Stomach smooth muscle (tissue), 2 donors: Measurements from ENCODE around the gene CAPZA1.

Source experiments
- H3K27ac ChIP-seq: one replicate; pipeline ENCODE4 v1.7.0; 2013; ENCODE audit warnings: mild to moderate bottlenecking, low read length, inconsistent platforms
- H3K27me3 ChIP-seq, 2 donors: one replicate each; pipeline ENCODE4 v1.7.0; 2013; ENCODE audit warnings: low read length in 2 of 2; ENCODE audit not compliant: insufficient read depth in 2 of 2, control insufficient read depth in 1 of 2
- H3K36me3 ChIP-seq, 2 donors: one replicate each; pipeline ENCODE4 v1.7.0; 2013; ENCODE audit warnings: low read length in 2 of 2; ENCODE audit not compliant: control insufficient read depth in 2 of 2, insufficient read depth in 2 of 2
- H3K4me1 ChIP-seq: one replicate; pipeline ENCODE4 v1.7.0; 2013; ENCODE audit warnings: low read length; ENCODE audit not compliant: control insufficient read depth, insufficient read depth
- H3K4me3 ChIP-seq, 2 donors: one replicate each; pipeline ENCODE4 v1.7.0; 2013; ENCODE audit warnings: low read length in 2 of 2
- H3K9ac ChIP-seq, 2 donors: one replicate each; pipeline ENCODE4 v1.7.0; 2013; ENCODE audit warnings: low read length in 2 of 2, mild to moderate bottlenecking in 1 of 2
- H3K9me3 ChIP-seq, 2 donors: one replicate each; pipeline ENCODE4 v1.7.0; 2013; ENCODE audit warnings: low read length in 2 of 2; ENCODE audit not compliant: control insufficient read depth in 2 of 2
- donor health status: healthy.
- donor health status: Pancreatic carcinoma.

Gene CAPZA1

GRCh38 chr1:112677501-112677900 lies 57.9 kb downstream of the CAPZA1 start:
- Histone ChIP-seq H3K36me3 (no peaks in the 10 kb centered on the region), H3K4me3 (no peak overlapping the region), H3K27me3 (no peaks in the 10 kb centered on the region), H3K27ac (no peak overlapping the region), H3K9ac (no peak overlapping the region), H3K9me3 (no peaks in the 10 kb centered on the region), H3K4me1 (peaks cover 15% of the 10 kb centered on the region)

- H3K4me1 ChIP-seq, result peaks cover 11% of the 10 kb centered on the region
- H3K27ac ChIP-seq, result no peak overlapping the region
- no peaks in the 10 kb centered on the region for H3K27me3 ChIP-seq
- no peak overlapping the region for H3K4me3 ChIP-seq
- H3K36me3 ChIP-seq, result no peaks in the 10 kb centered on the region
- no peak overlapping the region for H3K9ac ChIP-seq
- no peaks in the 10 kb centered on the region for H3K9me3 ChIP-seq
Measured at GRCh38 chr1:112678605-112679004, 59.0 kb downstream of the CAPZA1 start.

- Histone ChIP-seq H3K27me3 (no peaks in the 10 kb centered on the region), H3K4me1 (no peaks in the 10 kb centered on the region), H3K4me3 (no peak overlapping the region), H3K36me3 (peaks cover 13 to 16% of the 10 kb centered on the region in 2 donors), H3K9ac (no peak overlapping the region), H3K9me3 (no peaks in the 10 kb centered on the region), H3K27ac (no peak overlapping the region)
Measured at GRCh38 chr1:112685913-112686312, 66.3 kb downstream of the CAPZA1 start.

GRCh38 chr1:112686417-112686816 lies 66.8 kb downstream of the CAPZA1 start:
- no peak overlapping the region for H3K27ac ChIP-seq

GRCh38 chr1:112686835-112687234 lies 67.2 kb downstream of the CAPZA1 start:
- Histone ChIP-seq H3K27me3 (no peaks in the 10 kb centered on the region), H3K4me3 (no peak overlapping the region), H3K36me3 (peaks cover 19 to 22% of the 10 kb centered on the region in 2 donors), H3K9ac (no peak overlapping the region), H3K27ac (no peak overlapping the region), H3K9me3 (no peaks in the 10 kb centered on the region), H3K4me1 (no peaks in the 10 kb centered on the region)

More at GRCh38 chr1:112686417-112686816, 66.8 kb downstream of the CAPZA1 start:
- Histone ChIP-seq H3K36me3 (peaks cover 15 to 18% of the 10 kb centered on the region in 2 donors), H3K4me3 (no peak overlapping the region), H3K4me1 (no peaks in the 10 kb centered on the region), H3K27me3 (no peaks in the 10 kb centered on the region), H3K9me3 (no peaks in the 10 kb centered on the region), H3K9ac (no peak overlapping the region)

- Histone ChIP-seq H3K36me3 (peaks cover 19 to 27% of the 10 kb centered on the region in 2 donors), H3K9ac (no peak overlapping the region), H3K4me1 (no peaks in the 10 kb centered on the region), H3K4me3 (no peak overlapping the region), H3K27me3 (no peaks in the 10 kb centered on the region), H3K9me3 (no peaks in the 10 kb centered on the region), H3K27ac (no peak overlapping the region)
Measured at GRCh38 chr1:112687361-112687760, 67.7 kb downstream of the CAPZA1 start.

GRCh38 chr1:112687785-112688496 lies 68.3 kb downstream of the CAPZA1 start:
- Histone ChIP-seq H3K27ac (no peak overlapping the region), H3K9me3 (no peaks in the 10 kb centered on the region), H3K4me3 (no peak overlapping the region), H3K4me1 (no peaks in the 10 kb centered on the region), H3K27me3 (no peaks in the 10 kb centered on the region), H3K9ac (no peak overlapping the region), H3K36me3 (peaks cover 21 to 32% of the 10 kb centered on the region in 2 donors)

- H3K4me3 ChIP-seq, result no peak overlapping the region
- no peaks in the 10 kb centered on the region for H3K9me3 ChIP-seq
- H3K4me1 ChIP-seq, result no peaks in the 10 kb centered on the region
- peaks cover 24 to 38% of the 10 kb centered on the region in 2 donors for H3K36me3 ChIP-seq
- H3K27ac ChIP-seq, result no peak overlapping the region
- no peaks in the 10 kb centered on the region for H3K27me3 ChIP-seq
- H3K9ac ChIP-seq, result no peak overlapping the region
Measured at GRCh38 chr1:112688781-112689193, 69.2 kb downstream of the CAPZA1 start.

- H3K9ac ChIP-seq, result no peak overlapping the region
- H3K9me3 ChIP-seq, result no peaks in the 10 kb centered on the region
- no peaks in the 10 kb centered on the region for H3K4me1 ChIP-seq
- H3K27ac ChIP-seq, result no peak overlapping the region
- H3K36me3 ChIP-seq, result peaks cover 28 to 43% of the 10 kb centered on the region in 2 donors
- H3K27me3 ChIP-seq, result no peaks in the 10 kb centered on the region
- H3K4me3 ChIP-seq, result no peak overlapping the region
Measured at GRCh38 chr1:112689196-112689841, 69.7 kb downstream of the CAPZA1 start.

GRCh38 chr1:112689842-112690237 lies 70.2 kb downstream of the CAPZA1 start:
- H3K9me3 ChIP-seq, result no peaks in the 10 kb centered on the region
- no peak overlapping the region for H3K27ac ChIP-seq
- H3K36me3 ChIP-seq, result peaks cover 31 to 46% of the 10 kb centered on the region in 2 donors
- no peaks in the 10 kb centered on the region for H3K4me1 ChIP-seq
- H3K4me3 ChIP-seq, result no peak overlapping the region
- no peaks in the 10 kb centered on the region for H3K27me3 ChIP-seq
- no peak overlapping the region for H3K9ac ChIP-seq

GRCh38 chr1:112692681-112693080 lies 73.0 kb downstream of the CAPZA1 start:
- Histone ChIP-seq H3K4me1 (peaks cover 5% of the 10 kb centered on the region), H3K9me3 (no peaks in the 10 kb centered on the region), H3K36me3 (peaks cover 43 to 61% of the 10 kb centered on the region in 2 donors), H3K27me3 (no peaks in the 10 kb centered on the region), H3K27ac (no peak overlapping the region), H3K9ac (no peak overlapping the region), H3K4me3 (no peak overlapping the region)
